SK-N-SH (cell line): ENCODE results near the gene STMN1. TPM values are rescaled to one million over a fixed set of nuclear protein-coding genes. Genes with fewer than 3 reads are reported as not detected.

Experiments
- CTCF ChIA-PET: fragments of 300-600, 350-600 bp; formaldehyde crosslinking; extraction: SDS; loops from one replicate; lab custom pipeline; 2021; lab: Yijun Ruan, JAX
- POLR2A ChIA-PET: fragments of 350-600 bp; sonication (Branson Sonifier 250); formaldehyde crosslinking; extraction: SDS; loops from one replicate; lab custom pipeline; 2020; ENCODE audit warnings: antibody characterized with exemption, inconsistent platforms; lab: Yijun Ruan, JAX
- DNase-seq: peaks from one replicate; pipeline ENCODE4 v3.0.0; 2012
- H2AFZ ChIP-seq: fragments of 200-600 bp; sonication (generic); 2 replicates; pipeline ENCODE4 v1.8.1; 2016; ENCODE audit warnings: antibody characterized with exemption, mild to moderate bottlenecking, low read depth
- H3F3A ChIP-seq: fragments of 200-600 bp; sonication (generic); replicated peaks from 2 replicates; pipeline ENCODE3; 2016; ENCODE audit warnings: antibody characterized with exemption, mild to moderate bottlenecking; ENCODE audit not compliant: insufficient read depth
- H3K27ac ChIP-seq, 2 experiments: fragments of 200-500 bp in 1 of 2; fragments of 200-600 bp in 1 of 2; sonication (Bioruptor generic) in 1 of 2; sonication (generic), shearing (Covaris generic) in 1 of 2; 2 replicates each; pipeline versions ENCODE4 v1.5.1 to v1.6.1; 2014 to 2016; ENCODE audit warnings: low read depth in 2 of 2, inconsistent platforms in 1 of 2, low read length in 1 of 2, mild to moderate bottlenecking in 1 of 2, mixed read lengths in 1 of 2
- H3K27me3 ChIP-seq: fragments of 200-600 bp; sonication (generic), shearing (Covaris generic); 2 replicates; pipeline ENCODE4 v1.6.1; 2016; ENCODE audit warnings: mixed run types; ENCODE audit not compliant: insufficient read depth
- H3K36me3 ChIP-seq, 2 experiments: fragments of 200-500 bp in 1 of 2; fragments of 200-600 bp in 1 of 2; sonication (Bioruptor generic) in 1 of 2; sonication (generic) in 1 of 2; replicated peaks in 1 of 2; 2 replicates each; pipeline versions ENCODE3 to v1.5.1; 2014 to 2016; ENCODE audit warnings: low read length in 1 of 2, mild to moderate bottlenecking in 1 of 2; ENCODE audit not compliant: insufficient read depth in 2 of 2, control insufficient read depth in 1 of 2
- H3K4me1 ChIP-seq, 2 experiments: fragments of 200-500 bp in 1 of 2; fragments of 200-600 bp in 1 of 2; sonication (Bioruptor generic) in 1 of 2; sonication (generic), shearing (Covaris generic) in 1 of 2; 2 replicates each; pipeline versions ENCODE4 v1.5.1 to v1.6.1; 2014 to 2016; ENCODE audit warnings: low read depth in 1 of 2, low read length in 1 of 2, mixed run types in 1 of 2; ENCODE audit not compliant: insufficient read depth in 2 of 2, control insufficient read depth in 1 of 2
- H3K4me2 ChIP-seq: fragments of 200-600 bp; sonication (generic), shearing (Covaris generic); 2 replicates; pipeline ENCODE4 v1.6.1; 2017; ENCODE audit warnings: mixed run types
- H3K4me3 ChIP-seq, 2 experiments: fragments of 200-500 bp in 1 of 2; fragments of 200-600 bp in 1 of 2; sonication (Bioruptor generic) in 1 of 2; sonication (generic), shearing (Covaris generic) in 1 of 2; 2 replicates each; pipeline versions ENCODE4 v1.5.1 to v1.8.1; 2014 to 2016; ENCODE audit warnings: low read depth in 2 of 2, inconsistent platforms in 1 of 2, low read length in 1 of 2, mild to moderate bottlenecking in 1 of 2, mixed read lengths in 1 of 2, moderate library complexity in 1 of 2
- H3K79me2 ChIP-seq: fragments of 200-600 bp; sonication (generic); 2 replicates; pipeline ENCODE4 v1.8.1; 2017; ENCODE audit warnings: mild to moderate bottlenecking; ENCODE audit not compliant: insufficient read depth
- H3K9ac ChIP-seq: fragments of 200-600 bp; sonication (generic); 2 replicates; pipeline ENCODE4 v1.6.1; 2017; ENCODE audit warnings: mixed run types
- H3K9me2 ChIP-seq: fragments of 200-600 bp; sonication (generic); 2 replicates; pipeline ENCODE4 v1.6.1; 2017; ENCODE audit warnings: mixed run types
- H3K9me3 ChIP-seq: fragments of 200-600 bp; sonication (generic); 2 replicates; pipeline ENCODE4 v1.6.1; 2017; ENCODE audit warnings: mixed run types, mild to moderate bottlenecking, moderate library complexity
- H4K20me1 ChIP-seq: fragments of 200-600 bp; sonication (generic); 2 replicates; pipeline ENCODE4 v1.6.1; 2017; ENCODE audit warnings: mild to moderate bottlenecking, mixed run types; ENCODE audit not compliant: insufficient read depth
- CHD2 ChIP-seq: fragments of 150-350 bp; IDR thresholded peaks from 2 replicates; pipeline ENCODE4 v1.6.1; 2018; ENCODE audit warnings: low read length; ENCODE audit not compliant: partially characterized antibody
- EP300 ChIP-seq, 2 experiments: IDR thresholded peaks; 2 replicates each; pipeline versions ENCODE4 v1.4.0 to v1.6.1; 2012; ENCODE audit warnings: borderline replicate concordance in 1 of 2, low read depth in 1 of 2, low read length in 1 of 2
- EZH2phosphoT487 ChIP-seq: fragments of 200-600 bp; sonication (generic); IDR thresholded peaks from 2 replicates; pipeline ENCODE4 v1.6.1; 2017; ENCODE audit warnings: low read depth, mixed run types, mild to moderate bottlenecking, antibody characterized with exemption, moderate library complexity, borderline replicate concordance
- FOSL2 ChIP-seq: IDR thresholded peaks from 2 replicates; pipeline ENCODE4 v1.4.0; 2012; ENCODE audit warnings: low read depth, mild to moderate bottlenecking, moderate library complexity, borderline replicate concordance
- FOXJ3 ChIP-seq: sonication (generic); formaldehyde crosslinking; IDR thresholded peaks from 2 replicates; pipeline ENCODE4 v1.5.1; 2020; ENCODE audit warnings: mild to moderate bottlenecking, missing genetic modification reagents
- FOXM1 ChIP-seq: IDR thresholded peaks from 2 replicates; pipeline ENCODE4 v1.4.0; 2012; ENCODE audit warnings: low read depth, mild to moderate bottlenecking
- GABPA ChIP-seq: IDR thresholded peaks from 2 replicates; pipeline ENCODE4 v1.4.0; 2012; ENCODE audit warnings: low read depth, mild to moderate bottlenecking
- JUND ChIP-seq: IDR thresholded peaks from 2 replicates; pipeline ENCODE4 v1.4.0; 2012
- MEF2A ChIP-seq: IDR thresholded peaks from 2 replicates; pipeline ENCODE4 v1.4.0; 2012; ENCODE audit warnings: low read depth, borderline replicate concordance
- MXI1 ChIP-seq: IDR thresholded peaks from 2 replicates; pipeline ENCODE4 v1.6.1; 2012; ENCODE audit warnings: mild to moderate bottlenecking, low read depth, low read length, improper control_type of control experiment
- NFIC ChIP-seq: IDR thresholded peaks from 2 replicates; pipeline ENCODE4 v1.4.0; 2012; ENCODE audit warnings: borderline replicate concordance
- POLR2AphosphoS5 ChIP-seq: IDR thresholded peaks from 2 replicates; pipeline ENCODE4 v1.6.1; 2012; ENCODE audit warnings: low read depth, low read length
- RAD21 ChIP-seq: IDR thresholded peaks from 2 replicates; pipeline ENCODE4 v1.6.1; 2012; ENCODE audit warnings: mild to moderate bottlenecking, low read length
- RCOR1 ChIP-seq: fragments of 150-350 bp; IDR thresholded peaks from 2 replicates; pipeline ENCODE4 v1.6.1; 2017; ENCODE audit warnings: antibody characterized with exemption, low read length
- RFX5 ChIP-seq: IDR thresholded peaks from 2 replicates; pipeline ENCODE4 v1.6.1; 2012; ENCODE audit warnings: mild to moderate bottlenecking, improper control_type of control experiment, low read length
- SIN3A ChIP-seq: IDR thresholded peaks from 2 replicates; pipeline ENCODE4 v1.6.1; 2012; ENCODE audit warnings: low read depth, mild to moderate bottlenecking, low read length, moderate library complexity, borderline replicate concordance
- SMC3 ChIP-seq: IDR thresholded peaks from 2 replicates; pipeline ENCODE4 v1.6.1; 2012; ENCODE audit warnings: low read depth, low read length, improper control_type of control experiment
- TAF1 ChIP-seq: IDR thresholded peaks from 2 replicates; pipeline ENCODE4 v1.6.1; 2012; ENCODE audit warnings: low read depth, mild to moderate bottlenecking, low read length, moderate library complexity, borderline replicate concordance
- TEAD4 ChIP-seq: IDR thresholded peaks from 2 replicates; pipeline ENCODE4 v1.4.0; 2012; ENCODE audit warnings: mild to moderate bottlenecking, borderline replicate concordance; ENCODE audit not compliant: insufficient read depth
- USF1 ChIP-seq: IDR thresholded peaks from 2 replicates; pipeline ENCODE4 v1.4.0; 2012; ENCODE audit warnings: low read depth, borderline replicate concordance
- YY1 ChIP-seq: IDR thresholded peaks from 2 replicates; pipeline ENCODE4 v1.4.0; 2012; ENCODE audit warnings: low read depth, mild to moderate bottlenecking
- WGBS: methylation state at CpG from one replicate; pipeline ENCODE4 v1.1.6; 2017; ENCODE audit warnings: low lambda C conversion rate; 5-methylcytosine and 5-hydroxymethylcytosine counted together
- polyA plus RNA-seq, 3 experiments: library from polyadenylated mRNA; depleted of rRNA; stranded (reverse); fragments of >200 nt; gene quantifications; 2 replicates each; pipeline ENCODE4 v1.2.3, GENCODE V29; 2012

The STMN1 gene
- polyA plus RNA-seq, 1 of the 3 experiments (the other 2 are of a cell fraction), result 143 TPM

DNA sequence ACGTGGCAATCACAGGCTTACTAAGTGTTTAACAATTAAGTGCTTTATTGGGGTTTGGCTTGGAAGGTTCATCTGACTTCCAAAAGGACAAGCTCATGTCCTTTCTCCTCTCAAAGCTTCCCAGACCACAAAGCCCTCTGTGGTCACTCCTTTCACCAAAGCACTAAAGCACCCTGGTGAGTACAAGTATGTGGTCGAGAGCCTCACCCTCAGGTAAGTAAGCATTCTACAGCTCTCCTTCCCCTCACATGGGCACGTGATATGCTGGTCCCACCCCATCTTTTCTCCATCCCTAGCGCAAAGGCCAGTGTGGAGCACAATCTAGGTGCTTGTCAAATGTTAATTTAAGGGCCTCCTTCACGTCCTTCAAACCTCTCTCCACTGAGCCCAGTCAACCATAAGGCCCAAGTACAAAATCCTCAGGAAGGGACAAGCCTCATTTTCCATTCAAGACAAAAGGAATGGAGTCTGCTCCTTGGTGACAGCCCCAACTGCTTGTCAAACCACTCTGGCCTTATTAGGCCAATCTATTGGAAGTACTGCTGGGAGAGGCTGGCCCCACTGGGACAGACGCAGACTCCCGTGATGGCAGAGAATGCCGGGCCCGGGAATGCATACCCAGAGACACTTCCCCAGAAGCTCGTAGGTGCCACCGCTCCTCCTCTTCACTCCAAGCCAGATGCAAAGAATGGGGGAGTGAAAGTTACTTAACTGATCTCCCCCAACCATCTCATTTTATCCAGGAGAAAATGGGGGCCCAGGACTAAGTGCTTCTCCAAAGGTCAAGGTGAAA, 7.8 kb downstream of the STMN1 start:
- peaks cover 57 to 59% of the 10 kb centered on the region in 2 experiments for H3K36me3 ChIP-seq
- DNase-seq, result no peak

DNA sequence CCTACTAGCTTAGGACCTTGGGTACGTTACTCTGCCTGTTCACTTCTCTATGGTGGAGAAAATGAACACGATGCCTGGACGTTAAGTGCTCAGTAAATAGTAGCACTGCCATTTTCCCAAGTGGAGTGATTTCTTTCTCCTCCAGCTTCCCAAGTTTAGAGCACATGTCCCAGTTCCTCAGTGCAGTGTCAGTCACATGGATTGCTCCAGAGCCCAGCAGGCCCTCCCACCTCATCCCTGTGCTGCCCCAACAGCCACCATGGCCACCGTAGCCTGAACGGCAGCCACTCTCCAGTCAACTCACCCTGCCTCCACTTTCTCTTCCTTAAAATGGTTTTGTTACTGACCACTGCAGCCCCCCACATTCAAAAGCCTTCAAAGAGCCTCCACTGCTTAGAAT, 8.5 kb downstream of the STMN1 start:
- H3K27me3 ChIP-seq, result no peaks in the 10 kb centered on the region
- H2AFZ ChIP-seq, result no peak overlapping the region
- H3K9me3 ChIP-seq, result no peaks in the 10 kb centered on the region
- H3K4me2 ChIP-seq, result no peak overlapping the region
- peaks cover 4% of the 10 kb centered on the region; the same call in 1 of the 2 replicates for H4K20me1 ChIP-seq
- H3K9me2 ChIP-seq, result no peaks in the 10 kb centered on the region
- H3K79me2 ChIP-seq, result peaks cover 70% of the 10 kb centered on the region
- DNase-seq, result no peak
- no peak overlapping the region for H3K9ac ChIP-seq
- CTCF ChIA-PET, result interaction anchor here (0.6 to 13.3 kb wide), 4 partner anchors 93 to 205 kb away, joined by 3 to 344 read pairs (median 3); partner anchors contain the start of gene PAFAH2
- H3K4me3 ChIP-seq, result no peak overlapping the region
- POLR2A ChIA-PET, result no interaction called here
- no peak for TF ChIP-seq FOXM1
- TF ChIP-seq USF1, result no peak
- TF ChIP-seq EZH2phosphoT487, result no peak
- no peak for TF ChIP-seq TAF1
- TF ChIP-seq MXI1, result no peak
- TF ChIP-seq EP300 (IDR thresholded peaks at IDR 0.05; ENCODE audit: borderline replicate concordance in 1 of 2, low read depth in 1 of 2, low read length in 1 of 2), result no peak
- no peak for TF ChIP-seq FOSL2
- TF ChIP-seq RAD21, result no peak
- TF ChIP-seq POLR2AphosphoS5, result no peak
- TF ChIP-seq RCOR1, result no peak
- TF ChIP-seq FOXJ3, result no peak
- TF ChIP-seq JUND, result no peak
- TF ChIP-seq GABPA, result no peak
- TF ChIP-seq CHD2, result no peak
- TF ChIP-seq MEF2A, result no peak
- TF ChIP-seq YY1, result no peak
- no peak for TF ChIP-seq SIN3A
- no peak for TF ChIP-seq TEAD4
- no peak for TF ChIP-seq SMC3
- 88% methylated on average over 5 of the region's 5 CpGs for WGBS
- peak overlapping the region in 1 of 2 experiments; percentile 64; a peak in 2 of 4 replicates for H3K27ac ChIP-seq
- peaks cover 51 to 52% of the 10 kb centered on the region in 2 experiments for H3K36me3 ChIP-seq
- peaks cover 48% of the 10 kb centered on the region for H3F3A ChIP-seq
- peaks cover 15 to 19% of the 10 kb centered on the region in 2 experiments for H3K4me1 ChIP-seq

More for the DNA sequence above, 7.8 kb downstream of the STMN1 start:
- peaks cover 73% of the 10 kb centered on the region for H3K79me2 ChIP-seq
- H3F3A ChIP-seq, result peaks cover 48% of the 10 kb centered on the region
- no peaks in the 10 kb centered on the region for H3K27me3 ChIP-seq
- ChIA-PET POLR2A (no interaction called here), CTCF (interaction anchor here (0.6 to 13.3 kb wide), 5 partner anchors 28 to 205 kb away, joined by 3 to 344 read pairs (median 3); partner anchors contain the start of gene PAFAH2)
- H3K27ac ChIP-seq, result no peak overlapping the region; a peak in 1 of 4 replicates
- H3K4me1 ChIP-seq, result peaks cover 17 to 20% of the 10 kb centered on the region in 2 experiments
- TF ChIP-seq POLR2AphosphoS5, result 0 out of 2 replicates have a peak, but pooled peaks have one; percentile 13
- no peak for TF ChIP-seq YY1
- no peak for TF ChIP-seq NFIC
- no peak for TF ChIP-seq TEAD4
- TF ChIP-seq RFX5, result no peak
- H4K20me1 ChIP-seq, result peaks cover 8% of the 10 kb centered on the region; the same call in 1 of the 2 replicates
- H3K9ac ChIP-seq, result no peak overlapping the region
- H3K4me3 ChIP-seq, result no peak overlapping the region
- no peak overlapping the region for H3K4me2 ChIP-seq
- 89% methylated on average over 10 of the region's 11 CpGs for WGBS
- no peaks in the 10 kb centered on the region for H3K9me2 ChIP-seq
- H3K9me3 ChIP-seq, result no peaks in the 10 kb centered on the region
- no peak overlapping the region for H2AFZ ChIP-seq
